Neutrophil (primary cell): ENCODE results near the gene NATD1.

Source experiments
- H3K27ac ChIP-seq: fragments of 200-600 bp; sonication (generic); 2 replicates; pipeline ENCODE4 v1.5.1; 2016; ENCODE audit warnings: mild to moderate bottlenecking, moderate library complexity
- H3K27me3 ChIP-seq: fragments of 200-600 bp; sonication (generic); 2 replicates; pipeline ENCODE4 v1.6.0; 2016; ENCODE audit warnings: mild to moderate bottlenecking
- H3K36me3 ChIP-seq: fragments of 200-600 bp; sonication (generic); 2 replicates; pipeline ENCODE4 v1.5.1; 2017
- H3K4me1 ChIP-seq, 2 experiments: fragments of 200-600 bp in 1 of 2; sonication (generic) in 1 of 2; 1 replicate in 1 of 2; 2 replicates in 1 of 2; pipeline versions ENCODE4 v1.5.1 to v1.6.1; 2013 to 2016; ENCODE audit warnings: low read depth in 1 of 2, low read length in 1 of 2, mild to moderate bottlenecking in 1 of 2, moderate library complexity in 1 of 2; ENCODE audit not compliant: control insufficient read depth in 1 of 2, insufficient read depth in 1 of 2
- H3K4me3 ChIP-seq, 2 experiments: fragments of 200-600 bp in 1 of 2; sonication (generic) in 1 of 2; 1 replicate in 1 of 2; 2 replicates in 1 of 2; pipeline ENCODE4 v1.5.1; 2013 to 2016; ENCODE audit warnings: low read depth in 1 of 2, low read length in 1 of 2, mild to moderate bottlenecking in 1 of 2, moderate library complexity in 1 of 2
- H3K9me3 ChIP-seq: fragments of 200-600 bp; sonication (generic); 2 replicates; pipeline ENCODE4 v1.5.1; 2016
- CTCF ChIP-seq: fragments of 200-600 bp; sonication (generic); IDR thresholded peaks from 2 replicates; pipeline ENCODE4 v1.5.1; 2016; ENCODE audit warnings: antibody characterized with exemption

Gene NATD1

GRCh38 chr17:21298983-21299519, 45.8 kb upstream of the NATD1 start:
- no peaks in the 10 kb centered on the region for H3K27me3 ChIP-seq
- H3K9me3 ChIP-seq = no peaks in the 10 kb centered on the region
- peaks cover 90% of the 10 kb centered on the region for H3K36me3 ChIP-seq
- H3K4me3 ChIP-seq = no peak overlapping the region
- no peak for TF ChIP-seq CTCF
- peaks cover 0 to 11% of the 10 kb centered on the region in 2 experiments for H3K4me1 ChIP-seq
- H3K27ac ChIP-seq = no peak overlapping the region

GRCh38 chr17:21298056-21298982, 45.1 kb upstream of the NATD1 start:
- H3K9me3 ChIP-seq = no peaks in the 10 kb centered on the region

GRCh38 chr17:21297597-21297996, 44.4 kb upstream of the NATD1 start:
- TF ChIP-seq CTCF = no peak
- H3K36me3 ChIP-seq = peaks cover 90% of the 10 kb centered on the region
- H3K9me3 ChIP-seq = no peaks in the 10 kb centered on the region
- H3K4me1 ChIP-seq = peaks cover 11% of the 10 kb centered on the region in 2 experiments
- no peaks in the 10 kb centered on the region for H3K27me3 ChIP-seq
- no peak overlapping the region for H3K4me3 ChIP-seq
- peak overlapping the region; percentile 24 for H3K27ac ChIP-seq

More at GRCh38 chr17:21298056-21298982, 45.1 kb upstream of the NATD1 start:
- Histone ChIP-seq H3K27me3 (no peaks in the 10 kb centered on the region), H3K4me1 (peaks cover 5 to 11% of the 10 kb centered on the region in 2 experiments), H3K36me3 (peaks cover 90% of the 10 kb centered on the region), H3K4me3 (no peak overlapping the region), H3K27ac (peak overlapping the region; percentile 16)
- TF ChIP-seq CTCF = no peak

GRCh38 chr17:21297026-21297520, 43.9 kb upstream of the NATD1 start:
- TF ChIP-seq CTCF = no peak
- Histone ChIP-seq H3K36me3 (peaks cover 90% of the 10 kb centered on the region), H3K9me3 (no peaks in the 10 kb centered on the region), H3K27me3 (no peaks in the 10 kb centered on the region), H3K4me1 (peaks cover 11 to 12% of the 10 kb centered on the region in 2 experiments), H3K4me3 (no peak overlapping the region), H3K27ac (peak overlapping the region; percentile 24)

GRCh38 chr17:21296097-21297025, 43.2 kb upstream of the NATD1 start:
- Histone ChIP-seq H3K4me1 (peaks cover 15 to 19% of the 10 kb centered on the region in 2 experiments), H3K9me3 (no peaks in the 10 kb centered on the region), H3K36me3 (peaks cover 90% of the 10 kb centered on the region), H3K27me3 (no peaks in the 10 kb centered on the region), H3K27ac (peak overlapping the region; percentile 44), H3K4me3 (no peak overlapping the region)
- TF ChIP-seq CTCF = no peak
